GM21576 (cell line): ENCODE results near the gene CIDEC.

ENCODE experiments used
- ATAC-seq: cut with Tn5 transposase; IDR thresholded peaks from one replicate; pipeline ENCODE4 v1.9.1; 2021; ENCODE audit warnings: mild to moderate bottlenecking, moderate library complexity; ENCODE audit not compliant: unreplicated experiment

Gene CIDEC

DNA sequence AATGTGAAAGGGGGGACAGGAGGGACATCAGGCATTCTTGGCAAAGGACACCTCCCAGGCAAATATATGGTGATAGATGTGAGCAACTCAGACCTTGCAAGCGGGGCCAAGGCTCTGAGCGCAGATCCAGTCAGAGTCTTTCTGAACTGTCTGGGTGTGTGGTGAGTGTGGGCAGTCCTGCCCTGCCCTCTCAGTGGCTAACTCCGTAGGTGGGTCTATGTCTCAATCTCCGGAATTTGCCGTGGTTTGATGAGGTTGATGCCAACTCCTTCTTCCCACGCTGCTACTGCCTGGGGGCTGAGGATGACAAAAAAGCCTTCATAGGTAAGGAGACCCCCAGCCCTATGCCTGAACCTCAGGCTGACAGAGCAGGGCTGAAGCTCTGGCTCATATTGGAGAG lies 62.6 kb downstream of the CIDEC start:
- no peak for ATAC-seq
